Stimulated activated CD4-positive, alpha-beta T cell treated with anti-CD3 and anti-CD28 coated beads, Interleukin-1b, Interleukin-23, amount 100 ng/mL, for 1 hour (primary cell): Measurements from ENCODE around the gene ENDOD1.
"Not testable (repeated sequence)": the region's sequence is repeated elsewhere in the genome, so short reads cannot be mapped to it uniquely, and the experiment has no call there.

Experiments used
- DNase-seq, 2 donors: peaks; one replicate each; pipeline ENCODE4 v3.0.0-alpha.2; 2020; ENCODE audit warnings: low read depth in 2 of 2

ENDOD1 gene

GRCh38 chr11:95089620-95090542 is at the start of gene ENDOD1:
Gene ENDOD1 (plus strand): TSS chr11:95089846. CDS start chr11:95089928, 82 bp downstream.
- peak; percentile 63 to 67 for DNase-seq

GRCh38 chr11:95042239-95042638 is 47.4 kb upstream of the ENDOD1 start:
- DNase-seq: no peak

- no peak for DNase-seq
These were observed 46.7 kb upstream of the ENDOD1 start for GRCh38 chr11:95042906-95043305.

GRCh38 chr11:95044010-95044409 is 45.6 kb upstream of the ENDOD1 start:
- no peak for DNase-seq

- no peak for DNase-seq
These were observed 43.8 kb upstream of the ENDOD1 start for GRCh38 chr11:95045812-95046211.

GRCh38 chr11:95049122-95049521 is 40.5 kb upstream of the ENDOD1 start, which contains the start of gene KDM4F:
Gene KDM4F (plus strand): TSS chr11:95049422.
- DNase-seq: not testable (repeated sequence)

- DNase-seq: no peak
These were observed 38.9 kb upstream of the ENDOD1 start for GRCh38 chr11:95050595-95051202.

- no peak for DNase-seq
These were observed 35.3 kb upstream of the ENDOD1 start for GRCh38 chr11:95054356-95054755.

GRCh38 chr11:95055283-95055897 is 34.3 kb upstream of the ENDOD1 start:
- DNase-seq: no peak

GRCh38 chr11:95057959-95058358 is 31.7 kb upstream of the ENDOD1 start:
- no peak for DNase-seq

- DNase-seq: no peak
These were observed 31.0 kb upstream of the ENDOD1 start for GRCh38 chr11:95058621-95059020.

- no peak for DNase-seq
These were observed 30.6 kb upstream of the ENDOD1 start for GRCh38 chr11:95059046-95059445.

GRCh38 chr11:95065336-95065735 is 24.3 kb upstream of the ENDOD1 start:
- DNase-seq: no peak

GRCh38 chr11:95066716-95067038 is 23.0 kb upstream of the ENDOD1 start, which contains the start of gene SRSF8:
Gene SRSF8 (plus strand): TSS chr11:95066919. CDS start chr11:95067227, 308 bp downstream.
- no peak for DNase-seq

GRCh38 chr11:95067039-95067840 is 22.4 kb upstream of the ENDOD1 start:
- peak; percentile 25 to 49 for DNase-seq

- DNase-seq: no peak
These were observed 21.8 kb upstream of the ENDOD1 start for GRCh38 chr11:95067841-95068219.

GRCh38 chr11:95068549-95068948 is 21.1 kb upstream of the ENDOD1 start:
- peak; percentile 9 to 26 for DNase-seq

- no peak for DNase-seq
These were observed 19.2 kb upstream of the ENDOD1 start for GRCh38 chr11:95070471-95070870.

- no peak for DNase-seq
These were observed 16.7 kb upstream of the ENDOD1 start for GRCh38 chr11:95072948-95073347.

GRCh38 chr11:95074792-95075563 is 14.7 kb upstream of the ENDOD1 start:
- DNase-seq: no peak

- no peak for DNase-seq
These were observed 13.2 kb upstream of the ENDOD1 start for GRCh38 chr11:95076416-95076815.
